ENCODE results near the gene OR2H1. TPM values are rescaled to one million over a fixed set of nuclear protein-coding genes. Genes with fewer than 3 reads are reported as not detected.
A peak's percentile ranks its signal among the peaks of the same experiment; 100 is the strongest.

OR2H1 gene
- total and polyA plus RNA-seq, 9 of the 15 experiments (the other 6 are each of a cell fraction or from before 2014, with no cell fraction given) = not detected

DNA sequence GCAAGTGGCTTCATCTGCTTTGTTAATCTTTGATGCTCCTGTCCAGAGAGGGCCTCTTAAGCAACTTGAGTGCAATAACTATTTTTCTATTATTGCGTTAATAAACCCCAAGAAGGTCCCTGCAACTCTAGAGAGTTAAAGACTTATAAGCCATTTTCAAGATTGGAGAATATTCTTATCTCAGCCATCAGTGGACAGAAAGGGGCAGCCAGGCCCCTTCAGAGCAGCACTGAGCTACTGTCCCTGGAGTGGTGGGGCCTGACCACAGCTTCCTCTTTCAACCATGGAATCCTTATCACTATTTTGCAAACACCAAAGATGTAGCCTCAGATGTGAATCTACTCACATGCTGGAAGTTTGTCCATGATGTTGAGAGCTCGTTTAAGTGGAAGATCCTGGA lies 33.6 kb downstream of the OR2H1 start (continued):
- TF ChIP-seq ZBTB7A (IDR thresholded peaks at IDR 0.05; ENCODE audit: borderline replicate concordance, control insufficient read depth, low read depth, low read length) = no peak; the same call in 1 of the 2 replicates
- TF ChIP-seq ZNF766 (CRISPR knock-in tag; conservative IDR thresholded peaks at IDR 0.05) = peak; percentile 75
- no peak for TF ChIP-seq PTRF (tag; IDR thresholded peaks at IDR 0.05)
- no peak for TF ChIP-seq HOXB6 (CRISPR knock-in tag; IDR thresholded peaks at IDR 0.05; ENCODE audit: borderline replicate concordance)
- no peak for TF ChIP-seq ZNF512 (tag; IDR thresholded peaks at IDR 0.05)
- TF ChIP-seq FOSL1 (tag; conservative IDR thresholded peaks at IDR 0.05) = no peak; the same call in 1 of the 2 replicates
- no peak for TF ChIP-seq CBX3 (IDR thresholded peaks at IDR 0.05; ENCODE audit: borderline replicate concordance in 1 of 2, low read length in 2 of 2)
- no peak for TF ChIP-seq CEBPG (CRISPR knock-in tag; IDR thresholded peaks at IDR 0.05)
- peak in 1 of 2 experiments; percentile 65; a peak in 1 of 4 replicates for TF ChIP-seq CEBPG (tag; conservative IDR thresholded peaks at IDR 0.05 in 1 of 2, IDR thresholded peaks at IDR 0.05 in 1 of 2)
- TF ChIP-seq, protein P1, sequence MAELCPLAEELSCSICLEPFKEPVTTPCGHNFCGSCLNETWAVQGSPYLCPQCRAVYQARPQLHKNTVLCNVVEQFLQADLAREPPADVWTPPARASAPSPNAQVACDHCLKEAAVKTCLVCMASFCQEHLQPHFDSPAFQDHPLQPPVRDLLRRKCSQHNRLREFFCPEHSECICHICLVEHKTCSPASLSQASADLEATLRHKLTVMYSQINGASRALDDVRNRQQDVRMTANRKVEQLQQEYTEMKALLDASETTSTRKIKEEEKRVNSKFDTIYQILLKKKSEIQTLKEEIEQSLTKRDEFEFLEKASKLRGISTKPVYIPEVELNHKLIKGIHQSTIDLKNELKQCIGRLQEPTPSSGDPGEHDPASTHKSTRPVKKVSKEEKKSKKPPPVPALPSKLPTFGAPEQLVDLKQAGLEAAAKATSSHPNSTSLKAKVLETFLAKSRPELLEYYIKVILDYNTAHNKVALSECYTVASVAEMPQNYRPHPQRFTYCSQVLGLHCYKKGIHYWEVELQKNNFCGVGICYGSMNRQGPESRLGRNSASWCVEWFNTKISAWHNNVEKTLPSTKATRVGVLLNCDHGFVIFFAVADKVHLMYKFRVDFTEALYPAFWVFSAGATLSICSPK (IDR thresholded peaks at IDR 0.05; ENCODE audit: borderline replicate concordance) = no peak
- no peak for TF ChIP-seq HDAC1 (IDR thresholded peaks at IDR 0.05)
- TF ChIP-seq GABPB1 (CRISPR knock-in tag; IDR thresholded peaks at IDR 0.05) = no peak
- no peak for TF ChIP-seq NR3C1 (CRISPR knock-in tag; IDR thresholded peaks at IDR 0.05)
- TF ChIP-seq ZBTB1 (CRISPR knock-in tag; IDR thresholded peaks at IDR 0.05; ENCODE audit: borderline replicate concordance, low read depth) = no peak
- no peak for TF ChIP-seq CUX1 (CRISPR knock-in tag; IDR thresholded peaks at IDR 0.05)
